ENCODE measurements around the gene AFF3. TPM values are rescaled to one million over a fixed set of nuclear protein-coding genes. Genes with fewer than 3 reads are reported as not detected.

The AFF3 gene
- total and polyA plus RNA-seq, 2 of the 4 experiments (the other 2 are of a cell fraction) = 12.9 to 14.3 TPM

GRCh38 chr2:99572373-99573164 is 569.8 kb downstream of the AFF3 start:
- intact Hi-C loops (cut with micrococcal nuclease) = loop anchor here (10.0 kb wide), 1 partner anchor 812 kb away; no protein-coding TSS in a partner anchor
- no TSS peak for BruUV-seq (replicated peaks)
- POLR2A ChIA-PET (ENCODE audit: unreplicated experiment) = no interaction called here

More at GRCh38 chr2:99572373-99573164, 569.8 kb downstream of the AFF3 start:
- Histone ChIP-seq H4K5ac (ENCODE audit: low read depth, low read length) (no peak overlapping the region), H3K4me2 (ENCODE audit: low read depth, low read length) (no peak overlapping the region), H2AFZ (replicated peaks; ENCODE audit: low read length, poor library complexity) (no peak overlapping the region), H2BK120ac (ENCODE audit: low read depth, low read length) (no peak overlapping the region), H3K27ac (ENCODE audit: insufficient read depth, low read length) (no peak overlapping the region), H3K9me1 (ENCODE audit: insufficient read depth, low read length) (peaks cover 2% of the 10 kb centered on the region; the same call in 1 of the 2 replicates), H3K9me3 (ENCODE audit: control insufficient read depth, insufficient read depth, low read length) (no peaks in the 10 kb centered on the region), H3K36me3 (ENCODE audit: control insufficient read depth, insufficient read depth, low read length) (peaks cover 27% of the 10 kb centered on the region), H3K18ac (ENCODE audit: low read depth, low read length) (no peak overlapping the region), H4K20me1 (ENCODE audit: insufficient read depth, low read length) (no peaks in the 10 kb centered on the region), H3K56ac (ENCODE audit: extremely low read depth, insufficient read depth, low read length) (no peak overlapping the region), H2BK20ac (ENCODE audit: low read depth, low read length) (no peak overlapping the region), H4K91ac (ENCODE audit: insufficient read depth, low read depth, low read length) (no peak overlapping the region), H3K4me1 (ENCODE audit: control insufficient read depth, insufficient read depth, low read length) (peaks cover 2% of the 10 kb centered on the region; the same call in 1 of the 2 replicates), H2BK15ac (ENCODE audit: low read depth, low read length) (no peak overlapping the region), H3K4ac (ENCODE audit: low read depth, low read length) (no peak overlapping the region), H3K79me1 (ENCODE audit: low read depth in 1 of 2, low read length in 2 of 2) (no peaks in the 10 kb centered on the region; a peak in 1 of 4 replicates), H2AK9ac (replicated peaks; ENCODE audit: low read depth, low read length, poor library complexity) (no peak overlapping the region), H4K8ac (ENCODE audit: low read depth in 2 of 2, low read length in 2 of 2) (no peak overlapping the region), H2BK5ac (ENCODE audit: low read depth, low read length, poor library complexity, severe bottlenecking) (no peak overlapping the region), H2AK5ac (ENCODE audit: low read depth, low read length) (no peak overlapping the region), H3K9ac (ENCODE audit: low read depth, low read length) (no peak overlapping the region), H3K27me3 (ENCODE audit: control insufficient read depth, insufficient read depth, low read length) (no peaks in the 10 kb centered on the region), H3K4me3 (ENCODE audit: insufficient read depth, low read depth, low read length) (no peak overlapping the region), H3K14ac (replicated peaks; ENCODE audit: low read depth, low read length) (no peak overlapping the region), H3K23ac (ENCODE audit: low read depth, low read length) (no peak overlapping the region)
- DNase-seq = no peak
- CTCF ChIA-PET = no interaction called here
- dilution Hi-C loops (cut with HindIII; ENCODE audit: low sequenced_read_pairs, unreplicated experiment) = no loop called here
- no peak for ATAC-seq (ENCODE audit: low read depth)
- in situ Hi-C loops (cut with MboI; ENCODE audit: low sequenced_read_pairs) = no loop called here
- WGBS, 2 experiments (ENCODE audit: extremely low coverage in 2 of 2, insufficient read length in 1 of 2) = 77% methylated on average over 4 of the region's 13 CpGs; no CpG with 5 or more reads in 1 of the 2 experiments
- TF ChIP-seq, protein P1, sequence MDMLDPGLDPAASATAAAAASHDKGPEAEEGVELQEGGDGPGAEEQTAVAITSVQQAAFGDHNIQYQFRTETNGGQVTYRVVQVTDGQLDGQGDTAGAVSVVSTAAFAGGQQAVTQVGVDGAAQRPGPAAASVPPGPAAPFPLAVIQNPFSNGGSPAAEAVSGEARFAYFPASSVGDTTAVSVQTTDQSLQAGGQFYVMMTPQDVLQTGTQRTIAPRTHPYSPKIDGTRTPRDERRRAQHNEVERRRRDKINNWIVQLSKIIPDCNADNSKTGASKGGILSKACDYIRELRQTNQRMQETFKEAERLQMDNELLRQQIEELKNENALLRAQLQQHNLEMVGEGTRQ (IDR thresholded peaks at IDR 0.05; ENCODE audit: low read depth, low read length) = no peak
- no peak for TF ChIP-seq MAFK (IDR thresholded peaks at IDR 0.05; ENCODE audit: low read depth, low read length)
- no peak for TF ChIP-seq POLR2A (IDR thresholded peaks at IDR 0.05; ENCODE audit: low read depth, low read length)
- TF ChIP-seq RCOR1 (IDR thresholded peaks at IDR 0.05; ENCODE audit: insufficient replicate concordance, low read length) = no peak
- TF ChIP-seq RAD21 (IDR thresholded peaks at IDR 0.05; ENCODE audit: low read length) = no peak

Measured in IMR-90 (cell line).